ENCODE results near the gene ATP10A.
"Not testable (repeated sequence)": the region's sequence is repeated elsewhere in the genome, so short reads cannot be mapped to it uniquely, and the experiment has no call there.

Gene ATP10A

GRCh38 chr15:25859838-25860645 lies 3.1 kb downstream of the ATP10A start:
- DNase-seq (ENCODE audit: low read depth) = peak; percentile 96
- TF ChIP-seq, protein P1, sequence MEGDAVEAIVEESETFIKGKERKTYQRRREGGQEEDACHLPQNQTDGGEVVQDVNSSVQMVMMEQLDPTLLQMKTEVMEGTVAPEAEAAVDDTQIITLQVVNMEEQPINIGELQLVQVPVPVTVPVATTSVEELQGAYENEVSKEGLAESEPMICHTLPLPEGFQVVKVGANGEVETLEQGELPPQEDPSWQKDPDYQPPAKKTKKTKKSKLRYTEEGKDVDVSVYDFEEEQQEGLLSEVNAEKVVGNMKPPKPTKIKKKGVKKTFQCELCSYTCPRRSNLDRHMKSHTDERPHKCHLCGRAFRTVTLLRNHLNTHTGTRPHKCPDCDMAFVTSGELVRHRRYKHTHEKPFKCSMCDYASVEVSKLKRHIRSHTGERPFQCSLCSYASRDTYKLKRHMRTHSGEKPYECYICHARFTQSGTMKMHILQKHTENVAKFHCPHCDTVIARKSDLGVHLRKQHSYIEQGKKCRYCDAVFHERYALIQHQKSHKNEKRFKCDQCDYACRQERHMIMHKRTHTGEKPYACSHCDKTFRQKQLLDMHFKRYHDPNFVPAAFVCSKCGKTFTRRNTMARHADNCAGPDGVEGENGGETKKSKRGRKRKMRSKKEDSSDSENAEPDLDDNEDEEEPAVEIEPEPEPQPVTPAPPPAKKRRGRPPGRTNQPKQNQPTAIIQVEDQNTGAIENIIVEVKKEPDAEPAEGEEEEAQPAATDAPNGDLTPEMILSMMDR (IDR thresholded peaks at IDR 0.05; ENCODE audit: control insufficient read depth, extremely low read depth, insufficient read depth) = no peak
- peak overlapping the region; percentile 5; the same call in 1 of the 2 replicates for H3K4me3 ChIP-seq (ENCODE audit: low read depth, low read length)

DNA sequence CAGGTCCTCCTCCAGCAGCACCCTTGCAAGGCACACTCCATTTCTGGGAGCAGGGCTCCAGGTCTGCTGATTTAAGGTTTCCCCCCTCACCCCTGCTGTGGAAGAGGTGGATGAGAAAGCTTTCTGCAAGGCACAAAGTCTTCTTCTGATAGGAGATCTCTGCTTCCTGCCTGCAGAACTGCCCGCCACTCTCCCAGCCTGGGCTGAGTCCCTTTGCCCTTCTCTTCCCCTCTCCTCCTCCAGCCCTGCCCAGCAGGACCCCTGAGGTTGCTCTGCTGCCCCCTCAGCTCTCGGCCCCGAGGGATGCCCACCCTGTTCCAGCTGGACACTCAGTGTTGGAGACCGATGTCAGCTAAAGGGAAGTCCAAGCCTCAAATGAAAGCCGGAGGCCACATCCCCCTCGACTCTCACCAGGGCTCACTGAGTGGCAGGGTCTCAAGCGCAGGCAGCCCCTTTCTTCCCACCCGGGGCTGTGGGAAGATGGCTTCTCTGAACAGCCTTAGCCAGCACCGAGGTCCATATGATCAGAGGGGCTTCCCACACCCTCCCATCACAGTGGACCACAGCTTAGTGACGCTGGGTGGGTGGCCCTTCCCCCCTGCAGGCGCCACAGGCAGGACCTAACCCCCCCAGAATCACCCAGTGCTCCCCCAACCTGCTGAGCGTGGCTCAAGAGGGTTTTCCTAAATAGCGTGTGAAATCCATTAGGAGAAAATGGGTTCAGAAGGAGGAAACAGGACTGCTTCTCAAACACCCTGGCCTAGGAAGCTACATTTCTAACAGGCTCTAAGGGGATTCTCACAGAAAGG lies 4.0 kb downstream of the ATP10A start:
- no peak overlapping the region for H3K4me3 ChIP-seq (ENCODE audit: low read depth, low read length)

DNA sequence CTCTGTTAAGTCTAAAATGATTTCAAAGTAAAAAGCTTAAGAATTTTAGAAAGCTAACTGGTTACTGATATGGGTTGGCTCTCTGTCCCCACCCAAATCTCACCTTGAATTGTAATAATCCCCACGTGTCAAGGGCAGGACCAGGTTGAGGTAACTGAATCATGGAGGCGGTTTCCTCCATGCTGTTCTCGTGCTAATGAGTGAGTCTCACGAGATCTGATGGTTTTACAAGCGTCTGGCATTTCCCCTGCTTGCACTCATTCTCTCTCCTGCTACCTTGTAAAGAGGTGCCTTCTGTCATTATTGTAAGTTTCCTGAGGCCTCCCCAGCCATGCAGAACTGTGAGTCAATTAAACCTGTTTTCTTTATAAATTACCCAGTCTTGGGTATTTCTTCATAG lies 7.1 kb downstream of the ATP10A start:
- not testable (repeated sequence) for DNase-seq (ENCODE audit: low read depth); H3K4me3 ChIP-seq (ENCODE audit: low read depth, low read length)

More for the DNA sequence above, 4.0 kb downstream of the ATP10A start:
- no peak for DNase-seq (ENCODE audit: low read depth)
- TF ChIP-seq, protein P1 (IDR thresholded peaks at IDR 0.05; ENCODE audit: control insufficient read depth, extremely low read depth, insufficient read depth) = no peak

DNA sequence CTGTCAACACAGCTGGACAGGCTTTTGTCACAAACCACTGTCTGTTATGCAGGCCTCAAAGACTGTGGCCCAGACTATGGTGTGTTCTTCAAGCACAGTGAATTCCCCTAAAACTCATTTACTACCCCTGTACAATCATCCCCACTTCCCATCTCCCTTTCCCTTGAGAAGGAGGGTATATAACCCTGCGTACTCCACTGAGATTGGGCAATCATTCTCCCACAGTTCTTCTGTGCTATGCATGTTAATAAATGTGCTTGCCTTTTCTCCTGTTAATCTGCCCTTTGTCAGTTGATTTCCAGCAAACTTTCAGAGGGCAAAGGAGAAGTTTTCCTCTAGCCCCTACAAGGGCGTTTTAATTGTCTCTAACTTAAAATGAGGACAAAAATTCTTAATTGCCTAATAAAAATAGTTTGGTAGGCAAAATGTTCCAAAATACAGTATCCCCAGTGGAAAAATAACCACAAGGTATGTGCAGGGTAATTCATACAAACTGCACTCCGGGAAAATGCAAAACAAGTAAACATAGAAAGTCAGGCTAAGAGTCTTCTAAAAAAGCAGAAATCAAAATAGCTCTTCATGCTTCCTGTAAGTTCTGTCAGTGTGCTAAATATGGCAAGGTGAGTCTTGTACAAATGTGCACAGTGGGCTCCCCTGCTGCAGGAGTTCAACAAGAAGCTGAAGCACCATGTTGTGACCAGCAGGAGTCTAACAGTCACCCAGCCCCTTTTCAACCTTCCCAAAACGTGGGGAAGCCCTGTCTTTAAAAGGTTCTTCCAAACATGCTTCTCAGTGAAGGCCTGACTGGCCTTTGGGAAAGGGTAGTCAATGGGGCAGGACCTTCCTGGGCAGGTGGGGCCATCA lies 10.2 kb downstream of the ATP10A start:
- H3K4me3 ChIP-seq (ENCODE audit: low read depth, low read length) = no peak overlapping the region
- DNase-seq (ENCODE audit: low read depth) = no peak
- TF ChIP-seq, protein P1 (IDR thresholded peaks at IDR 0.05; ENCODE audit: control insufficient read depth, extremely low read depth, insufficient read depth) = no peak

GRCh38 chr15:25852027-25852426 lies 11.1 kb downstream of the ATP10A start:
- no peak overlapping the region for H3K4me3 ChIP-seq (ENCODE audit: low read depth, low read length)
- DNase-seq (ENCODE audit: low read depth) = no peak
- TF ChIP-seq, protein P1 (IDR thresholded peaks at IDR 0.05; ENCODE audit: control insufficient read depth, extremely low read depth, insufficient read depth) = no peak

DNA sequence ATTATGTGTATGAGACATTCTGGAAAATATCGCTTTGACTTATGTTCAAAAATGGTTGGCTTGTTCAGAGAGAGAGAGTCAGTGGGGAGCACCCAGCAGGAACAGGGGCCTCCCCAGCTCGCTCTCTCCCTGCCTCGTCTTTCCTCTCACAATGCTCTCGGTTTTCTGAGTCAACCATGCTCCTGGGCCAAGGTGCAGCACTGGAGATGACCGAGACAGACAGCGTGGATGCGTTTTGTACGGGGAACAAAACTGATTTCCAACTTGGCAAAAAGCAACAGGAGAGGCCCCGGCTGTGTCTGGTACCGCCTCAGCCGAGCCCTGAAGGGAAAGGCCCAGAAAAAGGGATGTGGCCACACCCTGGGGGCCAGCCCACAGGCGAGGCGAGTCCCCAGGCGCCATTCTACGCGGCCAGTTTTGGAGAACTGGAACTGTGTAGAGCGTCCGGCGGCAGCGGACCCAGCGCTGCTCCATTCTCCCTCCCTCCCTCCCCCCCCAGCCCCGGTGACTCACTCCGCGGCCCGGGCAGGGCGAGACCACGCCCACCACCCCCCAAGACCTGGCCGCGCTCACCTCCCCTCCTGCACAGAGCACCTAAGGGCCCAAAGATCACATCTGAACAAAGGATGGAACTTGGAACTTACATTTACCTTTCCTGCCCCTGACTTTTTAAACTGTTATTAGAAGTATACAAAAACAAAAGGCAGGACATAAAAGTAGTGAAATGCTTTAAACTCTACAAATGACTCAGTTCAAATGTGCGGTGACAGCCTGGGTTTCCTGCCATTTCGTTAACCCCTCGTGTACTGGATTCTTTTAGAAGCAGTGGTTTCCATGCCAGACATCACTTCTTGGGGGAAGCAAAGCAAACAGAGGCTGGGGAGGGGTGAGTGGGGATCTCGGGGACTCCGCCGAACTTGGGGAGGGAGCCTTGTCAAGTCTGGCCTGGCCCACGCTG lies 12.7 kb downstream of the ATP10A start:
- DNase-seq (ENCODE audit: low read depth) = no peak
- TF ChIP-seq, protein P1 (IDR thresholded peaks at IDR 0.05; ENCODE audit: control insufficient read depth, extremely low read depth, insufficient read depth) = no peak
- H3K4me3 ChIP-seq (ENCODE audit: low read depth, low read length) = no peak overlapping the region

Measured in LNCaP clone FGC (cell line).